A549 (cell line): ENCODE measurements around the gene NTM.

Experiments
- CBX8 ChIP-seq: fragments of 200-600 bp; sonication (generic); IDR thresholded peaks from 2 replicates; pipeline ENCODE4 v1.6.1; 2016
- CTCF ChIP-seq: fragments of >200 bp; sonication (Bioruptor Twin); formaldehyde crosslinking; IDR thresholded peaks from 3 replicates; pipeline ENCODE4 v1.5.1; 2016
- EHMT2 ChIP-seq: fragments of 200-600 bp; sonication (generic); IDR thresholded peaks from 2 replicates; pipeline ENCODE4 v1.6.1; 2016; ENCODE audit warnings: antibody characterized with exemption, low read depth, mild to moderate bottlenecking, moderate library complexity
- EP300 ChIP-seq, 2 experiments: fragments of >200 bp; sonication (Bioruptor Twin); formaldehyde crosslinking; IDR thresholded peaks; 2 replicates in 1 of 2; 3 replicates in 1 of 2; pipeline ENCODE4 v1.6.1; 2016 to 2017
- MAFK ChIP-seq: fragments of 450-650 bp; IDR thresholded peaks from 2 replicates; pipeline ENCODE4 v1.6.1; 2014; ENCODE audit not compliant: partially characterized antibody
- MAX ChIP-seq: IDR thresholded peaks from 2 replicates; pipeline ENCODE4 v1.6.1; 2012
- NFE2L2 ChIP-seq: fragments of 150-350 bp; conservative IDR thresholded peaks from 2 replicates; pipeline ENCODE4 v1.6.1; 2014; ENCODE audit warnings: low read length
- POLR2A ChIP-seq: IDR thresholded peaks from 2 replicates; pipeline ENCODE4 v1.6.1; 2012; ENCODE audit warnings: mild to moderate bottlenecking, low read length
- REST ChIP-seq: fragments of 200-600 bp; sonication (generic); IDR thresholded peaks from 2 replicates; pipeline ENCODE4 v1.6.1; 2016; ENCODE audit warnings: antibody characterized with exemption, mild to moderate bottlenecking, moderate library complexity
- RFX5 ChIP-seq: fragments of 450-650 bp; IDR thresholded peaks from 2 replicates; pipeline ENCODE4 v1.7.1; 2014; ENCODE audit warnings: antibody characterized with exemption, mild to moderate bottlenecking, moderate library complexity
- TP53 ChIP-seq: fragments of 250-450 bp; sonication (Bioruptor Pico); IDR thresholded peaks from 2 replicates; pipeline ENCODE4 v1.5.0; 2021; ENCODE audit warnings: mild to moderate bottlenecking, moderate library complexity
- USF2 ChIP-seq: fragments of 450-650 bp; IDR thresholded peaks from 2 replicates; pipeline ENCODE4 v1.6.1; 2014; ENCODE audit warnings: antibody characterized with exemption
- ZFP36 ChIP-seq: fragments of 450-650 bp; IDR thresholded peaks from 2 replicates; pipeline ENCODE4 v1.6.1; 2014; ENCODE audit warnings: borderline replicate concordance; ENCODE audit not compliant: partially characterized antibody

GRCh38 chr11:131544591-131544990, 174.2 kb downstream of the NTM start:
- TF ChIP-seq POLR2A (no peak), EHMT2 (no peak), NFE2L2 (no peak), CBX8 (no peak), TP53 (CRISPR knock-in tag) (no peak), EP300 (IDR thresholded peaks at IDR 0.05) (no peak), RFX5 (no peak), CTCF (no peak), USF2 (no peak), REST (no peak), ZFP36 (no peak), MAFK (no peak), MAX (no peak)
